Central memory CD4-positive, alpha-beta T cell (primary cell): ENCODE measurements around the gene BNC2.

ENCODE experiments used
- DNase-seq: peaks from one replicate; pipeline ENCODE4 v3.0.0; 2022

BNC2 gene

DNA sequence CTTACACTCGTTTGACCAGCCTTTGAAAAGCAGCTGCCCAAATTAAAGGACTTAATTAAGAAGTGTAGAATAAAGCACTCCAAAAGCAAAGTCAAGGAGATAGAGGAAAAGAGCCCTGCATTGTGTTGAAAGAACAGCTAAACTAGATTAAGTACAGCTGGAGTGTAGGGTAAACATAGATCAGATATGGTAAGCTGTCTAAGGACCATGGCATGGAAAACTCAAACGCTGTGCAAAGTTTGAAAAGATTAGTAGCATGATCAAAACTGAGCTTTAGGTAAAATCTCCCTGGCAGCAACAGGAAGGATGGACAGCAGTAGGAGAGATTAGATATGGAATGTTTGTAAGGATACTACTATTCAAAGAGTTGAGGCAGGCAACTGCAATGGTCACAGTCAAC is 55.4 kb downstream of the BNC2 start:
- DNase-seq: no peak

DNA sequence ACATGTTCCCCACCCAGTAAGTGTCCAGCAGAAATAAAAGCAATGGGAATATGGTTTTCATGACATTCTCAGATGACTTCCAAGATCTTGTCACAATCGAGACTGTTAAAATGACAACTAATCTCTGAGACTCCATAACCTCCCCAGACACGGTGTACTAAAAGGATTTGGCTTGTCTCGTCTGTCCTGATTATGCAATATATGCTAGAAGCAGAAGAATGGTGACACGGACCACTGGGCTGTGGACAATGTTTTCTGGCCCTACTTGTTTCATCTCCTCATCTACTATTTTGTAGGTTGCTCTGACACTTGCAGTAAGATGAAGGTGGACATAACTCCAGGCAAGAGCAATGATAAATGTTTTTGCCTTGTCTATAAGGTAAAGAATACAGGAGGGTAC is 56.6 kb downstream of the BNC2 start:
- DNase-seq: no peak

DNA sequence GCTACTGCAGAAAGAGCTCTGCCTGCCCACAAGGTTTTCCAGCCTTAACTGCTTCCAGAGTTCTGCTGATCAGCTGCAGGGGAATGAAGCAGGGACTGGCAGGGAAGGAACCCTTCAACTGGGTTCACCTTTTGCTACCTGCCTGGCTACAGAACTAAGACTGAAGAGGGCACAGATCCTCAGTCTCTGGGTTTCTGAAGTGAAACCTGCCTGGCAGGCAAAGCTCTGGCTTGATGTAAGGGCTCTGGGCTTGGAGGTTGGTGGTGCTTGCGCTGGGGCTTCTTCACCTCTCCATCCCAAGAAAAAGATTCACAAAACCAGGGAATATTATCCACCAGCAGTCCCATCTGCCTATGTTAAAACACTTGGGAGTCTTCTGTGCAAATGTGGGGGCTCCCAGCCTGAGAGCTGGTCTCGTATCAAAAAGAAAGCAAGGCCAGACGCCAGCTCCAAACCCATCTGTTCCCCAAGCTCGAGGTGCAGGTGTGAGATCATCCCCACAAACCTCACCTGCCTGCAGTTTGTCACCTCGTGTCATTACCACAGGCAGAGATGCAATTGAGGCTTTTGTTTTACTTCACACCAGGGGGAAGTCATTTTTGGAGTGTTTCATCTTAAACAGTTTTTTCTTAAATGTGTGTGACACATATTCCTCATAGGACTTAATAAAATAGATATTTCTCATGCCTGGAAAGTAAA is 58.3 kb downstream of the BNC2 start:
- no peak for DNase-seq

DNA sequence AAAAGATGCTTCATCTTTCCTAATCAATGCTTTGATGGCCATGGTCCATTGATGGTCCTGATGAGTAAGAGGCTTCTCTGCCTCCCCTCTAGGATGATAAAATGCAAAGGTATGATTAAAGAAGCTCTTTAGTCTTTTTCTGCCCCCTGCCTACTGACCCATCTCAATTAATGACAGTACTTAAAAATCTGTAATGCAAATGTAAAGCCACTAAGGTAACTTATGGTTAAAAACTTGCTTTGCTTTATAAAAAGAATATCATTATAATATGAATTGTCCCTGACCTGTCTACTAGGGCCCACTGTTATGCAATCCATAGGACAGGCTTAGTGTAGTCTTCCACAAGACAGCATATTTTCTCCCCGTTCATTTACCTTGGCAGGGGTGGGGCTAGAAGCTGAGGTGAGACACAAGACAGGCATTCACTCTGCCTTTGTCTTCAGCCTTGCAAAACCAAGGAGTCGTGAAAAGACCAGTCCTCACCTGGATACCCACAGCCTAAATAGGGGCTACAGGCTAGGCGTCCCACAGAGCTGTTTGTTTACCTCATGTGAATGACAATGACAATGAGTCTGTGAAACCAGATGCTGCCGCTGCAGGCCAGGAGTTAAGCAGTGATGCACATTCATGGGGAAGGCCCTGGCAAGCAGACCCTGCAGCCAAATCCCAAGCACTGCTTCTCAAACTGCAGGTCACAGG is 60.4 kb downstream of the BNC2 start:
- no peak for DNase-seq

DNA sequence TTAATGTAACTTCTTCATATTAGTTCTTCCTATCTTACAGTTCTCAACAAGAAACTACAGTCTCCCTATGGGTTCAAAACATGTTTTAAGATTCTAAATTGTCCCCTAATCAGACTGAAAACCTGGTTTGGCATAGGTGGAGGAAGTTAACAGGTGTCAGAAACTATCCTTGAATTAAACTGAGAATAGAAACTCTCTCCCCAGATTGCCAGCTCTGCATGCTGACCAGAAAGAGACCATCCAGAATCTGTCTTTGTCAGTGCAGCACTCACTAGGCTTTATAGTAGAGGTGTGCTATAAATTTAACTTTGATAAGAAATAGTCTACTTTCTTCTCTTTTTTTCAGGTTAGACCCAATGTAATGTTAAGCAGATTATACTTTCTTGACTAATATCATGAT is 63.8 kb downstream of the BNC2 start:
- DNase-seq: no peak

DNA sequence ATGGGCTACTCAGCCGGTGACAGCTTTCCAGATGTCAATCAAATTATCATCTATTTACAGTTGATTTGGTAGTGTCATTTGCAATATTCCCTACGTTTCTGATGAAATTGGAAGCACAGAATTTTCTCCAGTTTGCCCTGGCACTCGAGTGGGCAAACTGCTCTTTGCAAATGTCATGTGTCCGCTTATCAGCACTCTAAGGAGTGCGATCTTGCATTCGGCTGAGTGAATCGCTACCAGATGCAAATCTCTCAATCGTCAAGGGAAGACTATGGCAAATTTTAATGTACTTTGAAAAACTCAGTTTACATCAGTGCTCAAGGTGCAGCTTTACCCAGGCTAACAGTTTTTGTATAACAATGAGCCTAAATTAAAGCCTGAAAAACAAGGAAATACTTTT is 66.8 kb downstream of the BNC2 start:
- DNase-seq: no peak

DNA sequence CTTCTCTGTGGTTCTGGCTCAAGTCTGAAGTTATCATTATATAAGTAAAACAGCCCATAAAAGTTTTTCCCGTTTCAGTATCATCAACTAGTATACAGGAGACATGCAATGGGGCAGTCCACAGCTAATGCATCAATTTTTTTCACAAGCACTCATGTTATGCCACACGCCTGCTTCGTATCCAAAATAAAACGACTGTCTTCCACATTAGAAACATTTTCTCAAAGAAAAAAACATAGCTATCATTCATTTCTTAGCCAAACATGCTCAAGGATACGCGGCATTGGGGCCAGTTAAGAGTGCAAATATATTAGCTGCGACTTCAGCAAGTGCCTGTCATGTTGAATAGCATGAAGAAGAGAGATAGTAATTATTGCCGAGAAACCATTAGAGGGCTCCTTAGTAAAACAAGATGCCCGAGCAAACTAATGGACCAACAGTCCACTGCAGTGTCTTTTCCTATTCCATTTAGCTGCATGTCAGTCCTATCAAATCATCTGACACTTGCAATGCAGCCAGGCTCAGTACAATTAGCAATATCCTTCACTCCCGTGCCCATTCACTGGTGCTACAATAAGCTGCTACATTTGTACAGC is 68.5 kb downstream of the BNC2 start:
- no peak for DNase-seq

DNA sequence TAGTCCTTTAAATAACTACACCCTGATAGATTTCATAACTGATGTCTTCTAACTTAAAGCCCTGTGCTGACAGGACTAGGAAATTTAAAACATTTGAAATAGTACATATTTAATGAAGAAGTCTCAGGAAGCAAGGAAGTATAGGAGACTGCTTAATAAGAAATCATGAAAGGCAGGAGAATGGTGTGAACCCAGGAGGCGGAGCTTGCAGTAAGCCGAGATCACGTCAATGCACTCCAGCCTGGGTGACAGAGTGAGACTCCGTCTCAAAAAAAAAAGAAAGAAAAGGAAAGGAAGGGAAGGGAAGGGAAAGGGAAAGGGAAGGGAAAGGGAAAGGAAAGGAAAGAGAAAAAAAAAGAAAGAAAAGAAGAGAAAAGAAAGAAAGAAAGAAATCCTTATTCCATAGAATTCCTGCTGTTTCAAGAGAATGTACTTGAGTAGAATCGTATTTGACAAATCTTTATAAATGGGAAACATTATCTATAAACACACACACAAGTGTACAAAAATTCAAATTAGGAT is 74.1 kb downstream of the BNC2 start:
- no peak for DNase-seq

DNA sequence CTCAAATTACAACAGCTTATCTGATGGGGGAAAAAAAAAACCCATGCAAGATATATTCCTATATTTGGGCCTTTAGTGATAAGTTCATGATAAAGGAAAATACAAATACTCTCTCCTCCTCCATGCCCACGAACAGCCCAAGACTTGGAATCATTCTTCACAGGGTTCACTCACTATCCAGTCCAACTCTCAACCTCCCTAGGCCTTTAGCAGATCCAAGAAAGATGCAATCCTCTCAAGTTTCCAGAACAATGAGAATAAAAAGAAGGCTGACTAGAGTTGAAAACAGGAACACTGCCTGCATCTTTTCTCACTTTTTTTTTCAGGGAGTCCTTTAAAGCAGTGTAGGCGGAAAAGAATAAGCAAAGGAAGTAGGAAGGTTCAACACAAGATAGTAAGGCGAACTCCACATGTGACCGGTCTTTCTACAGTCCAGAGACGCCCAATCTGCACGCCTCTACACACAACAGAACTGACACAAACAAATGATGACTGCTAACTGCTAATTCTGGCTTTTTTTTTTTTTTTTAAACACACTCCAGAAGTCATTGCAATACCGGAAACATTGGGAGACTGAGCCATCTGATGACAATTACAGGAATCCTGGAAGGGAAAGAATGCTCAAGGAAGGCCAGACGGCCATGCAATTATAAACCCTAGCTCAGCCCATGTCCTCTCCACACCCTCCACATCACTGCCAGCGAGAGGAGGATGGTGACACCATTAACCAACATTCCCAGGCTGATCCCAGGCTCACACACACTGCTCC is 75.4 kb downstream of the BNC2 start:
- DNase-seq: no peak

DNA sequence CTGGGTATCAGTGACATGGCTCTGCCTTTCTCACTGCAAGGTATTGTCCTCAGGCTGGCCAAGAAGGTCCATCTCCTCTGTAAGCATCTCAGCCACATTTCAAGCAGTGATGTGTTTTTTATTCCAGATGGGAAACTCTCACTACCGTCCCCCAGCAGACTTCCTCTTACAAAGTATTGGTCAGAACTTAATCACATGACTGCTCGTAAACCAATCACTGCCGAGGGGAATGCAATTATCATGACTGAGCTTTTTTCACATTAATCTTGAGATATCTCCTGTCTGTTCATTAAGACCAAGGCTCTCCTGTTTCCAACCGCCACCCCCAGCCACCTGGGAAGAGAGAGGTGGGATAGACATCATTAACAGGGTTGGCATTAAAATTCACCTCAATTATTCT is 76.4 kb downstream of the BNC2 start:
- DNase-seq: no peak

DNA sequence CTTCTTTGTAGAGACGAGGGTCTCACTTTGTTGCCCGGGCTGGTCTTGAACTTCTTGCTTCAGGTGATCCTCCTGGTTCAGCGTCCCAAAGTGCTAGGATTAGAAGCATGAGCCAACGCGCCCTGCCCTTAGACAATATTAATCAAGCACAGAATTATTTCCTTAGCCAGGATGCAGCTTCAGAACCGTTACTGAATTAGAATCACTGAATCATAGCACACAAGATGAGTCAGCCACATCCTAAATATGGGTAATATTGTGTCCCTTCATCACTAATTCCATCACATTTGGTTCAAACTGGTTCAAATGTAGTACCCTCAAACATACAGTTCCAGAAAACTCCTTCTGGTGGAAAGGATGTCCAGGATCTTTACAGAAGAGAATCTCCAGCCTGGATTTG is 82.7 kb downstream of the BNC2 start:
- DNase-seq: no peak

DNA sequence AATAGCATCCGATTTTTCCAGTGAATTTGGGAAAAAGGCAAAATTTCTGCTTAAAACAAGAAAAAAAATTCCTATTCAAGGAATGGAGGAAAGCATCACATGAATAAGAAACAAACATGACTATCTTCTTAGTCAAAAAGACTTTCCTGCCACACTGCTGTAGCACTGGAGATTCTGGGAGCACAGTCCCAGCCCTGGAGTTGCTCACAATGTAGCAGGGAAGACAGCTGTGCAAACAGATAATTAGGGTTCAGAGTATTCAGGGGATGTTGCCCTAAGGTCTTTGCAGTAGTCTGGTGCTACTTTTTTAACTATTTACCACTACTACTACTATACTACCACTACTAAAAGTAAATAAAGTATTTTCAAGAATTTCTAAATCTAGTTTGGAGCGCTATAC is 86.5 kb downstream of the BNC2 start:
- no peak for DNase-seq

DNA sequence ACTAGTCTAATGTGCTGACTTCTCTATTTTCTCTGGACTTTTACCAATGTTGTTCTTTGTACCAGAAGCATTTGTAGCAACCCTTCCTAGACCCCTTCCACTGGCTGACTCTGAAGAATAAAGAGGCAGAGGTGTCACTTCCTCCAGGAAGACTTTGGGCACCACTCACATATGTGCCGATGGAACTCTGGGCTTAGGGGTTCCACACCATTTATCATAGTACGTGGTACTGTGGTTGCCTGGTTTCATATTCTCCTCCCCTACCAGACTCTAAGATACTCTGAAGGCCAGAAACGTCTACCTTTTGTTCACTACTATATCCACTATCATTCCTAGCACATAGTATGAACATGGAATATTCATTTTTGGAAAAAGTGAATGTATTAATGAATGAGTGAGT is 88.0 kb downstream of the BNC2 start:
- no peak for DNase-seq

DNA sequence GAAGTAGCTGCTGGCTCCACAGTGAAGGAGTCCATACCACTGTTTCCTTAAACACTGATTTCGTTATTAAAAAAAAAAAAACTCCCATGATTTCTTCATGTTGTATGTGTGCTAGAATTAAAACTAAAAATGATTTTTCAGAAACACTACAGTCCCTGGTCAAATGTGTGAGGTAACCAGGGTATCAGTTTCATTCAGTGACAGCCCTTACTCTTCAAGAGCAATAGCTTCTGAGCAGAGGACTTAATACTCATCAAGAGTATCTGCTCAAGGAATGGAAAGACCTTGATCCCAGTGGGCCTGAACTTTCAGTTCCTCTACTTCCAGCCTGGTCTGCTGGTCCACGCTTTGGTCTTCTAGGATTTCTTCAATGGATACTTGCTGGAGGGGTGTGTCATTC is 95.1 kb downstream of the BNC2 start:
- no peak for DNase-seq

DNA sequence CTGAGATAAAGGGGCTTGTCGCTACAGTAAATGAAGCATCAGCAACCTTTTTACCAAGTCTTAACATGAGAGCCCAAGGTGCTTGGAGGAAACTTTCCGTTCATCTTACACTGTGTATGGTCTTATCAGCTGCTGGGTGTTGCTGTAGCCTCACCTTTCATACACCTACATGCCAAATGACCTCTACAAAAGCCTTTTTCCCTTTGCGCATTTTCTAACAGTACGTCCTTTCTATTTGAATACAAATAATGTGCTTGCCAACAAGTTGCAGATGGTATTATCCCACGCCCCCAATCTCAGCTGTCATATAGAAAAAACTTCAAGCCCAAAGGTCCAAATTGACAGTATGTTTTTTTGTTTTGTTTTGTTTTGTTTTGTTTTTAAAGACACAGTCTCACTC is 96.9 kb downstream of the BNC2 start:
- DNase-seq: no peak

DNA sequence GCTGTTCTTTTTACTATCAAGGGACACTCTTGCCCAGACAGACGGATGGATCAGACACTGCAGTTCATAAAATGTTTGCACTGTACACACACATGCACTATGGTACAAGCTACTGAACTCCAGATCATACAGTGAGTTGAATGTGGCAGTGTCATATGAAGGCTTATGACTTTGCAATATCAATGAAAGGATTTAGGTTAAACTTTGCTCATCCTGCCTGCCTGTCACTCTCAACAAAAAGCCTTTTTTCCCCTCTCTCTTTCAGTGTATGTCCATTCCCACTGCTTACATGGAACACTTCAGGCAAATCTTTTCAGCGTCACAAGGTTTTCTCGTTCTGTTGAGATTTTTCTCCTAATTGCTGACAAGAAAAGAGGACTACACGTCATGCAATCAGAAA is 97.4 kb downstream of the BNC2 start:
- DNase-seq: no peak

DNA sequence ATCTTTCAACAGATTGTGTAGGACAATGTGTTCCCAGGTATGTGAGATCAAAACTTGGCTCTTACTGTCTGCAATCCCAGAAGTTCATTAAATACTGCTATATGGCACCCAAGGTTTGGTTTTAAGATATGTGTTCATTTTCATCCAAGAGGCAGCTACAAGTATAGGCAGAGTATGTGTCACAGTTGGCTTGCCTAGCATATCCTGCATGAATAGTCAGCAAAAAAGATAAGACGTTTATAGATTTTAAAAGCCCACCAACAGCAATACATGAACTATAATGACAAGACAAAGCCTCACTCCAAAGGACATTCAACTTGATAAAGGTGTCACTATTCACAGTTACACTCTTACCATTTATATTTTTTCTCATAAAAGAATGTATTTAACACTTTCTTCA is 99.1 kb downstream of the BNC2 start:
- DNase-seq: no peak

DNA sequence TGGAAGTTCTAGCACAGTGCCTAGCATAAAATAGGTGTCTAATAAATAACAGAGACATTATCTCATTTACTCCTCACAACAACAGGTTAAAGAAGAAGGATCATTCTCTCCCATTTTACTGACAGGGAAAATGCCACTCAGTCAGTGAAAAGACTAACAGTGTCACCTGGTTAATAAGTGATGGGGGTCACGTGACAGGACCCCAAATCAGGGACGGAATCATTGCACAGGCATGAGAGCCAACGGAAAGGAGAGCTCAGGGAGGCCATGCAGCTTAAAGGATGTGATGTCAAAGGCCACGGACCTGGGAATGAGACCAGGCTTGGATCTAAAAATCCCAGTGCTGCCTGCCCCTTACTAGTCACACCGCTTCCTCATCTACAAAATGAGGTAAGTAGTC is 101.2 kb downstream of the BNC2 start:
- DNase-seq: no peak

DNA sequence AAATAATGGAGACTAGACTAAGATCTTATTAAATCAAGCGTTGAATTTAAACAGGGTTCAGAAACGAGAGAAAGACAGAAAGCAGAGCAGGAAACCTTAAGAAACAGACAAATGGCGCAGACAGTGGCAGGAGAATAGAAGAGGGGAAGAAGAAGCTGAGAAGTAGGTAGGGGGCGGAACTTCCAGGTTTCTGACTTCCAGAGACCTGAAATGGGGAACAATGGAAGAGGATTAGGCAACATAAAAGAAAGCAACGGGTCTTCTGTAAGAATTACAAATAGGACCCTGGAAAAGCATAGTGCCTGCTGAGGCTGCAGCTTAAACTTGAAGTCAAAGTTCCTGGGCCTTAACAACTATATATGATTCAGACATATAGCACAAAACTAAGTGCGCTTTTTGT is 101.7 kb downstream of the BNC2 start:
- no peak for DNase-seq

DNA sequence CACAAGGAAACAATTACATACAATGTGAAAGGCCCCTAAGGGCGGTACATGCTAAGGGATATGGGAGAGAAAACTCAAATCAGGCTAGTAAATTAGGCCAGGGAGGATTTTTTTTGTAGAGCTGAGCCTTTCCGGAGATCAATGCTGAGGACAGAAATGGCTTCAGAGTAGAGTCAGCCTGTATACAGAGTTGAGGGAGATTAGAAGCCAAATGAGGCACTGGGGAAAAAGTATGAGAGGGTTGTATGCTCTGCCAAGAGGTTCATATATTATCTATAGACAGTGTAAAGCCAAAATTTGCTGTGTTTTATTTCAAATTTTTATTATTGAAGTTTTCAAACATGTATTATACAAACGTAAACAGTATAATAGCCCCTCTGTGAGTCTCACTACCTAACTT is 103.1 kb downstream of the BNC2 start:
- DNase-seq: no peak

DNA sequence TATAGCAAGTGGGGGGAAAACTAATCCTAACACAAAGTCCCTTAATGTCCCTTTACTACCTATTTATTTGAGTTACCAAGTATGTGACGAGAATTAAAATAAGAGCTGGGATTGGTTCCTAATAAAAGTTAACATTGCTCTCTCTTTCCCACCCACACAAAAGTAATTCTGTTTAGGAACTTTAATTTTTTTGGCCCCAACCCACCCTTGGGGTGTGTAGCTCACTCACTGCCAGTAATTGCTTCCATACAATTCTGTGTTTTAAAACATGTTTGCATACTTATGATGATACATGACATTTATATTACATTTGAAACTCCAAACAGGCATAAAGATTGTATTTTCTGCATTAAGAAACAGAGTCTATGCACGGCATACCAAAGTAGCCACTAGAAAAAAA is 106.5 kb downstream of the BNC2 start:
- DNase-seq: no peak

DNA sequence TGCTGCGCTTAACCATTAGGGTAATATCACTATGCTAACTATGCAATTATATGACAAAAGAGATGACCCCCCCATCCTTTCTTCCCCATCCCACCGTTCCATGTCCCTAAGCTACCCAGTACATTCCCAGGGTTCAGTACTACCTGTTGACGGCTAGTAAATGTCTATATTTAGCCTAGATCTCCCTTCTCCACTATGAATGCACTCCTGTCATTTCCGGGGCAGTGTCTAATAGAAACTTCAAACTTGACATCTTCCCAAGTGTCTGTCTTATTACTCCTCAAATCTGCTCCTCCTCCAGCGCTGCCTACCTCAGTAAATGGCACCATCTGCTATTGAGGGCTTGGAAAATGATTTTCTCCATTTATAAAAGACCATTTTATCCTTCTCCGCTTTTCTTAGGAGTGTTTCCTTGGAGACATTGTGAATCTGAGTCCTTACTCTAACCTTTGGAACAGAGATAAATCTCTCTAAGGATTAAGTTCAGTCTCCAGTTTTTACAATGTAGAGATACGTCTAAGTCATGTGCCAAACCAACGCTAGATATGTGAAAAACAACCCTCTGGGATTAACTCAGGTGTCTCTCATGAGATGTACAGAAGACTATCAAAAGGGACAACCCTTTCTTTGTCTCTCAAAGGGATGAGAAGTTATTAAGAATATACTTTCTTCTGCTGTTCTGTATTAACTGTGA is 114.9 kb downstream of the BNC2 start:
- DNase-seq: no peak

DNA sequence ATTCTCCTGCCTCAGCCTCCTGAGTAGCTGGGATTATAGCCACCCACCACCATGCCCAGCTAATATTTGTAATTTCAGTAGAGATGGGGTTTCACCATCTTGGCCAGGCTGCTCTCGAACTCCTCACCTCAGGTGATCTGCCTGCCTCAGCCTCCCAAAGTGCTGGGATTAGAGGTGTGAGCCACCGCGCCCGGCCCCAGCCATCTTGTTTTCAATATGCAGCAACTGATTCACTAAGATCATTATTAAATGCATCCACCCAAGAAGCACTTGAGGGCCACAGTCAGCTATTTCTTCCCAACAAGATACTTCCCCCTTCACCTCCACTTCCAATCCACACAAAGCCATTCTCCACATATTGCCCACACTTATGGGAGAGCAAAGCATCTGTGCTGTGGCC is 115.8 kb downstream of the BNC2 start:
- no peak for DNase-seq
